Central memory CD8-positive, alpha-beta T cell (primary cell): Measurements from ENCODE around the gene ZNF35.
"Not testable (repeated sequence)": the region's sequence is repeated elsewhere in the genome, so short reads cannot be mapped to it uniquely, and the experiment has no call there.

Experiments
- ATAC-seq: fragments of 150-1000 bp; cut with Tn5 transposase; replicated peaks from 2 replicates; pipeline ENCODE4 v1.10.0; 2022; ENCODE audit warnings: mild to moderate bottlenecking, moderate FRiP score, moderate number of reproducible peaks; ENCODE audit not compliant: poor library complexity, severe bottlenecking; ENCODE audit errors: extremely low read depth
- DNase-seq, 2 donors: peaks; one replicate each; pipeline ENCODE4 v3.0.0; 2021; ENCODE audit warnings: low spot score in 2 of 2
- H3K27ac Mint-ChIP-seq: one replicate; pipeline ENCODE4 v1.8.0; 2022; ENCODE audit warnings: low read depth, mild to moderate bottlenecking, moderate library complexity, mixed read lengths
- H3K27me3 Mint-ChIP-seq: one replicate; pipeline ENCODE4 v1.8.0; 2022; ENCODE audit warnings: mixed read lengths
- H3K36me3 Mint-ChIP-seq: one replicate; pipeline ENCODE4 v1.8.0; 2022; ENCODE audit warnings: mild to moderate bottlenecking, moderate library complexity, mixed read lengths; ENCODE audit not compliant: insufficient read depth
- H3K4me1 Mint-ChIP-seq: one replicate; pipeline ENCODE4 v1.8.0; 2022; ENCODE audit warnings: mixed read lengths
- H3K4me3 Mint-ChIP-seq: one replicate; pipeline ENCODE4 v1.8.0; 2022; ENCODE audit warnings: mild to moderate bottlenecking, moderate library complexity, mixed read lengths
- H3K9me3 Mint-ChIP-seq: one replicate; pipeline ENCODE4 v1.8.0; 2022; ENCODE audit warnings: mixed read lengths

ZNF35 gene

DNA sequence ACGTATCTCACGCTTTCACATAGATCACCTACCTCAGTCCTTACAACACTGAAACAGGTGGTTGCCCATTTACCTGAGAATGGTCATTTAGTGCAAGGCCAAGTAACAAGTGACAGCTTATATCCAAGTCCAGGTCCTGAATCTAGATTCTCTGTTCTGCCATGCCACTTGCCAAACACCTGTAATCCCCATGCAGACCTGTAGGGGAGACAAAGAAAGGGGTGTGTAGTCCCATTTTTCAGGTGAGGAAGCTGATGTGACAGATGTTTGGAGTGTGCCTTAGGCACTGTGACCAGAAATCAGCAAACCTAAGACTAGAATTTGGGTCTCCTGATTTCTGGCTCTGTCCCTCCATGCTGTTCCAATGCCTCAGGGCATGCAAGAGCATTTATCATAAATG lies 12.7 kb downstream of the ZNF35 start:
- H3K9me3 Mint-ChIP-seq = peaks cover 28% of the 10 kb centered on the region
- no peak for ATAC-seq
- H3K4me3 Mint-ChIP-seq = no peak overlapping the region
- peaks cover 13% of the 10 kb centered on the region for H3K36me3 Mint-ChIP-seq
- H3K27me3 Mint-ChIP-seq = peaks cover under 1% of the 10 kb centered on the region
- H3K27ac Mint-ChIP-seq = no peak overlapping the region
- DNase-seq = no peak
- H3K4me1 Mint-ChIP-seq = peaks cover 5% of the 10 kb centered on the region

DNA sequence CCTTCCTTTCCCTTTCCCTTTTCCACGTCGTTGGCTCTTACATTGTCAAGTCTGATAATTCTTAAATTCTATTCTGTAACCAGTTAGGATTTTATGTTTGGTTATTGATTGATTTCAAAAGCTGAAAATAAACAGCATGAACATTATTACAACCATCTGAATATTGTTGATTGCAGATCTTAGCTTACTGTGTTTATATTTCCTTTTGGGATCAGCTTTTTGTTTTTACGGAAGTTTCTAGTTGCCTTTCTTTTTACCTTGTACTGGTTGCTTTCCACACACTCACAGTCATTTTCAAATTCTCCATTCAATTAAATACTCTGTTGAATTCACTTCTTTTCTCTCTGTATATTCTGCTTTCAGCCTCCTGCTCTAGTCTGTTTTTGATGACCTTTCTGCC lies 16.6 kb downstream of the ZNF35 start:
- H3K27me3 Mint-ChIP-seq = peaks cover 6% of the 10 kb centered on the region
- peaks cover 7% of the 10 kb centered on the region for H3K9me3 Mint-ChIP-seq
- ATAC-seq (no peak), DNase-seq (no peak)
- no peak overlapping the region for H3K4me3 Mint-ChIP-seq
- peaks cover 1% of the 10 kb centered on the region for H3K36me3 Mint-ChIP-seq
- peaks cover 5% of the 10 kb centered on the region for H3K4me1 Mint-ChIP-seq
- no peak overlapping the region for H3K27ac Mint-ChIP-seq

GRCh38 chr3:44666346-44666745 lies 17.8 kb downstream of the ZNF35 start:
- peaks cover 5% of the 10 kb centered on the region for H3K4me1 Mint-ChIP-seq
- peaks cover 1% of the 10 kb centered on the region for H3K36me3 Mint-ChIP-seq
- H3K4me3 Mint-ChIP-seq = no peak overlapping the region
- H3K9me3 Mint-ChIP-seq = peaks cover 7% of the 10 kb centered on the region
- no peak overlapping the region for H3K27ac Mint-ChIP-seq
- no peak for ATAC-seq
- peaks cover 6% of the 10 kb centered on the region for H3K27me3 Mint-ChIP-seq
- DNase-seq = no peak

DNA sequence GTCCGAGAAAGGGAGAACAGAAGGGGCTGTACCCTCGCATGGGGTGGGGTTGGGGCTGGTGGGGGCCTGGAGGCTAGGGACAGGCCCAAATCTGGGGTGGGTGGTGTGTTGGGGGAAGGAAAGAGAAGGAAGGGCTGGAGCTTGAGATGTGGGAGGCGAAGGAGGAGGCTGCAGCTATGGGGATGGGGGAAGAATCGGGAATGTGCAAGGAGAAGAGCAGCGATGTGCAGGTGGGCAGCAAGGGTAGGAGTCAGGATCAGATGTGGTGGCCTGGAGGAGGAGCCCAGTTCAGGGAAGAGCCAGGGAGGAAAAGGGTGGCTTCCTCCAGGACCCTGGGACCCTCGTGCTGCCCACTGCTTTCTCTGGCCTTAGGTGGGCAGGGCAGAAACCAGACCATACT lies 21.2 kb downstream of the ZNF35 start:
- DNase-seq = no peak
- H3K27ac Mint-ChIP-seq = no peak overlapping the region

GRCh38 chr3:44673466-44673865 lies 24.9 kb downstream of the ZNF35 start:
- peaks cover 18% of the 10 kb centered on the region for H3K27me3 Mint-ChIP-seq
- not testable (repeated sequence) for H3K9me3 Mint-ChIP-seq, DNase-seq, H3K4me3 Mint-ChIP-seq, ATAC-seq, H3K36me3 Mint-ChIP-seq, H3K27ac Mint-ChIP-seq, H3K4me1 Mint-ChIP-seq

More for the DNA sequence above, 21.2 kb downstream of the ZNF35 start:
- H3K27me3 Mint-ChIP-seq = peaks cover 13% of the 10 kb centered on the region
- no peaks in the 10 kb centered on the region for H3K4me1 Mint-ChIP-seq
- peaks cover 15% of the 10 kb centered on the region for H3K9me3 Mint-ChIP-seq
- no peak overlapping the region for H3K4me3 Mint-ChIP-seq
- no peak for ATAC-seq
- H3K36me3 Mint-ChIP-seq = no peaks in the 10 kb centered on the region

DNA sequence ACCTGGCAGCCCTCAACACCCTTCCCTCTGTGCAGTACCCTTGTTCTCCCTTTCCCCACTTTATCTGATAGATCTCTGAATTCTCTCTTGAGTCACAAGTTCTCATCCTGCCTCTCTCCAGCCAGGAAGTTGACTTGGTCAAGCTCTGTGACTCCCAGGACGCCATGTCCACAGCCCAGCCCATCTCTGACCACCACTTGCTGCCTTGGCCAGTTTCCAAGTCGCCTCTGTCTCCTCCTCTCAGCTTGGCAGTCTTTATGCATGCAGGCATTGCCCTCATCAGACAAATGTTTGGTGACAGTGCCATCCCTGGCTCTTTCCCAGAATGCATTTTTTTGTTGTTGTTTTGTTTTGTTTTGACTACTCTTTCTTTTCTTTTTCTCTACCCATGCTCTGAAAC lies 25.7 kb downstream of the ZNF35 start:
- H3K36me3 Mint-ChIP-seq = no peaks in the 10 kb centered on the region
- ATAC-seq (no peak), DNase-seq (no peak)
- no peaks in the 10 kb centered on the region for H3K4me1 Mint-ChIP-seq
- no peak overlapping the region for H3K27ac Mint-ChIP-seq
- no peak overlapping the region for H3K4me3 Mint-ChIP-seq
- peaks cover 18% of the 10 kb centered on the region for H3K27me3 Mint-ChIP-seq
- peaks cover 8% of the 10 kb centered on the region for H3K9me3 Mint-ChIP-seq

DNA sequence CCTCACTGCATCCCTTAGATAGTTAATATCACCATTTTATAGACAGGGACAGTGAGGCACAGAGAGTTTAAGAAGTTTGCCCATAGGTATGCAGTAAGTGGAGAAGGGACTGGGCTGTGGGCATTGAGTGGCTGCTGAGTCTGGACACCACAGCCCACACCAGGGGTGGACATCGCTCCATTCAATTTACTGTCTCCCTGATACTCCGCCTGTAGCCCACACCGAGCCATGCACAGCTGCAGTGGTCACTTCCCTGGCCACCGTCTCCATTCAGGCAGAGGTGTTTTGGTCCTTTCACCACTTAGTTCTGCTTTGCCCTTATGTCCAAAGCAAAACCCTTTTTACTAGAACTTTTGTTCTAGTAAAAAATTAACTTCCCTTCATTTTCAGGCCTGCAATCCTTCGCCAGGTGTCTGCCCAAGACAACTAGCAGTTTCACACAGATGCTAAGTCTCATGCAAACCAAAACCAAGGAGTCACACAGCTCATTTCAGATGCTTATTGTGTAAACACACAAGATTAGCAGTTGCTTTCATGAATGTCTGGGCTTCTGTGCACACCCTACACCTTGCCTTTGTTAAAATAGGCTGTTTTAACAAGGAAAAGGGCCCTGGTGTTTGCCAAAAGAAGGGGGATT lies 30.1 kb downstream of the ZNF35 start:
- H3K4me1 Mint-ChIP-seq = no peaks in the 10 kb centered on the region
- H3K4me3 Mint-ChIP-seq = no peak overlapping the region
- DNase-seq (no peak), ATAC-seq (no peak)
- no peaks in the 10 kb centered on the region for H3K36me3 Mint-ChIP-seq
- H3K27me3 Mint-ChIP-seq = peaks cover 27% of the 10 kb centered on the region
- H3K27ac Mint-ChIP-seq = no peak overlapping the region
- peaks cover 5% of the 10 kb centered on the region for H3K9me3 Mint-ChIP-seq

GRCh38 chr3:44680921-44681455 lies 32.5 kb downstream of the ZNF35 start:
- peaks cover 4% of the 10 kb centered on the region for H3K36me3 Mint-ChIP-seq
- no peak for DNase-seq
- peaks cover 42% of the 10 kb centered on the region for H3K27me3 Mint-ChIP-seq
- H3K27ac Mint-ChIP-seq = no peak overlapping the region
- ATAC-seq = no peak
- H3K4me1 Mint-ChIP-seq = peaks cover 10% of the 10 kb centered on the region
- H3K4me3 Mint-ChIP-seq = no peak overlapping the region
- H3K9me3 Mint-ChIP-seq = peaks cover 5% of the 10 kb centered on the region

DNA sequence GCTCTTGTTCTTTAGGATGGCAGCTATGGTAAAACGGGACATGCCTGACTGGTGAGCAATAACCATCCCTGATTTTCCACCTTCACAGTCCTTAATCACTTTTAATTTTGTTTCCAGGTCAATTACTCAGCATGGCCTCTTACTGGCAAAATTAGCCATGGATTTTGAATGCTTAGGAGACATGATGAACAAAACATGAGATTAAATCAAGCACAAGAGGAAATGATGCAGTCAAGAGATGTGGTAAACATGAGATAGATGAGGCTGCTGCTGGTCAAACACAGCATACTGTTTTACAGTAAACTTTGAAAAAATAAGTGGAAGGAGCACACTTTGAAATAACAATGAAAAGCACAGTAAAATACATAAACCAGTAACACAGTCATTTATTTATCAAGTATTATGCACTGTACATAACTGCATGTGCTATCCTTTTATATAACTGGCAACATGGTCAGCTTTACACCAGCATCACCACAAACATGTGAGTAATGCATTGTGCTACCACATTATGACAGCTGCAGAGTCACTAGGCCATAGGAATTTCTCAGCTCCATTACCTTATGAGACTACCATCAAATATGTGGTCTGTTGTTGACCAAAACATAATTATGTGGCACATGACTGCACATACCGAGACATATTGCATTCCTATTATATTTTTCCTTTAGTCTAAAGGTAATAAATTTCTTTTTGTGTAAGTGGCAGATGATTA lies 33.8 kb downstream of the ZNF35 start:
- peaks cover 4% of the 10 kb centered on the region for H3K36me3 Mint-ChIP-seq
- no peak for ATAC-seq
- H3K27ac Mint-ChIP-seq = no peak overlapping the region
- H3K9me3 Mint-ChIP-seq = peaks cover 15% of the 10 kb centered on the region
- no peak overlapping the region for H3K4me3 Mint-ChIP-seq
- H3K4me1 Mint-ChIP-seq = peaks cover 10% of the 10 kb centered on the region
- peaks cover 45% of the 10 kb centered on the region for H3K27me3 Mint-ChIP-seq
- DNase-seq = no peak

DNA sequence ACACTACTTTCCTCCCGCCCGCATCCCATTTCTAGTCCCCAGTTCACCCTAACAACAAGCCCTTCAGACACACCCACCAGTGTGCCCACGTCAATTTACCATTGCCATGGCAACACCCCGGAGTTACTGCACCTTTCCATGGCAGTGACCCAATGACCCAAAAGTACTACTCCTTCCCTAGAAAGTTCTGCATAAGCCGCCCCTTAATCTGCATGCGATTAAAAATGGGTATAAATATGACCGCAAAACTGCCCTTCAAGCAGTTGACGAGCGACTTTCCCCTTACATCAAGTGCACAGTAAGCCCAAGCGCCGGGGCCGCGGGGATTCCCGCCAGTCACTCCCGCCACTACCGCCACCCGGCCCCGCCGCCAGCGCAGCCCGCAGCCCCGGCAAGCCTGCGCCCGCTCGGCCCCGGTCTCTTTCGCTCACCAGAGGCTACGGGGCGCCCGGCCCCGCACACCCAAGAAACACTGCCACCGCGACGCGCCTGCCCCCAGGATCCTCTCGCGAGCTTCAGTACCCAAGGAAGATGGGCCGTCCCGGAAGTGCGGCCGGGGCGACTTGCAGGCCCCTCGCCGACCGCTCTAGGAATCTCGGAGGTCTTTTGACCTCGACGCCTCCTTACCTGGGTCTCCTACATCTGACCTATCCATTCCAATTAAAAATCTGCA lies 36.7 kb downstream of the ZNF35 start:
- Mint-ChIP-seq H3K27ac (peak overlapping the region; percentile 6), H3K9me3 (peaks cover 23% of the 10 kb centered on the region), H3K36me3 (peaks cover 4% of the 10 kb centered on the region), H3K4me1 (peaks cover 10% of the 10 kb centered on the region), H3K4me3 (peak overlapping the region; percentile 84), H3K27me3 (peaks cover 72% of the 10 kb centered on the region)
- ATAC-seq = peak; percentile 56
- DNase-seq = peak; percentile 15 to 19

DNA sequence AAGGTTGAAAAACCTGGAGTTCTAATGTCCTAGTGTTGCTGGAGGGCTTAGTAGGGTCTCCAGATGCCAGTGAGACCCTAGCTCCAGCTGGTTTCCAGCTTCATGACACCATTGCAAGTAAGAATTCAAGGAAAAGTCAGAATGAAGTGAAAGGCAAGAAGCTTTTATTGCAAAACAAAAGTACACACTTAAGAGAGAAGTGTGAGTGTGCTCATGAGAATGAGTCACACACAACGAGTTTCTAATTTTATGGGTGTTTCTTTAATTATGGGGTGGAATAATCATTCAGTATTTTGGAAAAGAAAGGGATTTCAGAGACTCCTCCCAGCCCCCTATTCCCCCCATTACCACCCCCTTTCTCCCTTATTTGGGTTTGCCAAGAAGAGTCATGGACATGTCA lies 39.4 kb downstream of the ZNF35 start:
- H3K4me3 Mint-ChIP-seq = no peak overlapping the region
- peaks cover 88% of the 10 kb centered on the region for H3K27me3 Mint-ChIP-seq
- DNase-seq (no peak), ATAC-seq (no peak)
- peaks cover 4% of the 10 kb centered on the region for H3K36me3 Mint-ChIP-seq
- no peak overlapping the region for H3K27ac Mint-ChIP-seq
- peaks cover 25% of the 10 kb centered on the region for H3K9me3 Mint-ChIP-seq
- peaks cover 10% of the 10 kb centered on the region for H3K4me1 Mint-ChIP-seq
